IMR-90 (cell line): ENCODE results near the gene CD6. TPM values are rescaled to one million over a fixed set of nuclear protein-coding genes. Genes with fewer than 3 reads are reported as not detected.

Experiments
- ATAC-seq: fragments of 200-7000 bp; cut with Tn5 transposase; 2 replicates; pipeline ENCODE4 v1.9.1; 2020; ENCODE audit warnings: low read depth, mild to moderate bottlenecking, moderate library complexity
- BruUV-seq: library from RNA; stranded (reverse); fragments of 400-500 nt; replicated peaks from 2 replicates; lab custom pipeline; 2021; lab: Mats Ljungman, UMichigan
- CTCF ChIA-PET: fragments of 300-600 bp; formaldehyde crosslinking; extraction: SDS; loops from one replicate; lab custom pipeline; 2021; ENCODE audit warnings: antibody characterized with exemption; lab: Yijun Ruan, JAX
- POLR2A ChIA-PET: fragments of 300-600 bp; sonication (Branson Sonifier 250); formaldehyde crosslinking; loops from one replicate; lab custom pipeline; 2022; ENCODE audit warnings: antibody characterized with exemption; ENCODE audit not compliant: unreplicated experiment; lab: Charles Lee
- DNase-seq: peaks from one replicate; pipeline ENCODE4 v3.0.0; 2013
- H2AFZ ChIP-seq: replicated peaks from 2 replicates; pipeline ENCODE3; 2013; ENCODE audit warnings: low read length, mild to moderate bottlenecking; ENCODE audit not compliant: poor library complexity
- H2AK5ac ChIP-seq: 2 replicates; pipeline ENCODE4 v1.6.1; 2013; ENCODE audit warnings: low read depth, low read length, inconsistent platforms
- H2AK9ac ChIP-seq: replicated peaks from 2 replicates; pipeline ENCODE3; 2013; ENCODE audit warnings: mild to moderate bottlenecking, low read depth, low read length, moderate library complexity; ENCODE audit not compliant: poor library complexity
- H2BK120ac ChIP-seq: 2 replicates; pipeline ENCODE4 v1.6.1; 2013; ENCODE audit warnings: low read depth, low read length, inconsistent platforms
- H2BK15ac ChIP-seq: 3 replicates; pipeline ENCODE4 v1.6.1; 2013; ENCODE audit warnings: low read depth, low read length, inconsistent platforms
- H2BK20ac ChIP-seq: 2 replicates; pipeline ENCODE4 v1.6.1; 2013; ENCODE audit warnings: low read depth, mild to moderate bottlenecking, inconsistent platforms, low read length, moderate library complexity
- H2BK5ac ChIP-seq: 2 replicates; pipeline ENCODE4 v1.6.1; 2013; ENCODE audit warnings: mild to moderate bottlenecking, low read depth, low read length, inconsistent platforms; ENCODE audit not compliant: poor library complexity, severe bottlenecking
- H3K14ac ChIP-seq: replicated peaks from 2 replicates; pipeline ENCODE4 v1.6.1; 2013; ENCODE audit warnings: low read depth, low read length, inconsistent platforms
- H3K18ac ChIP-seq: 2 replicates; pipeline ENCODE4 v1.6.1; 2013; ENCODE audit warnings: low read depth, low read length, control low read depth
- H3K23ac ChIP-seq: 2 replicates; pipeline ENCODE4 v1.6.1; 2013; ENCODE audit warnings: low read depth, low read length, inconsistent platforms
- H3K27ac ChIP-seq: 2 replicates; pipeline ENCODE4 v1.5.1; 2013; ENCODE audit warnings: mild to moderate bottlenecking, control low read depth, low read length; ENCODE audit not compliant: insufficient read depth
- H3K27me3 ChIP-seq: 2 replicates; pipeline ENCODE4 v1.6.1; 2013; ENCODE audit warnings: low read length; ENCODE audit not compliant: control insufficient read depth, insufficient read depth
- H3K36me3 ChIP-seq: 2 replicates; pipeline ENCODE4 v1.6.1; 2013; ENCODE audit warnings: low read length, mixed read lengths; ENCODE audit not compliant: control insufficient read depth, insufficient read depth
- H3K4ac ChIP-seq: 2 replicates; pipeline ENCODE4 v1.6.1; 2013; ENCODE audit warnings: low read depth, low read length, inconsistent platforms
- H3K4me1 ChIP-seq: 2 replicates; pipeline ENCODE4 v1.6.1; 2013; ENCODE audit warnings: low read length, mixed read lengths; ENCODE audit not compliant: control insufficient read depth, insufficient read depth
- H3K4me2 ChIP-seq: 2 replicates; pipeline ENCODE4 v1.6.1; 2013; ENCODE audit warnings: low read depth, mild to moderate bottlenecking, control low read depth, low read length, moderate library complexity
- H3K4me3 ChIP-seq: 2 replicates; pipeline ENCODE4 v1.5.1; 2013; ENCODE audit warnings: low read depth, mild to moderate bottlenecking, control low read depth, low read length, moderate library complexity; ENCODE audit not compliant: insufficient read depth
- H3K56ac ChIP-seq: 2 replicates; pipeline ENCODE4 v1.6.1; 2013; ENCODE audit warnings: low read length, inconsistent platforms; ENCODE audit not compliant: insufficient read depth; ENCODE audit errors: extremely low read depth
- H3K79me1 ChIP-seq, 2 experiments: 2 replicates each; pipeline ENCODE4 v1.6.1; 2013; ENCODE audit warnings: low read length in 2 of 2, inconsistent platforms in 1 of 2, low read depth in 1 of 2
- H3K9ac ChIP-seq: 2 replicates; pipeline ENCODE4 v1.6.1; 2013; ENCODE audit warnings: low read depth, low read length, control low read depth
- H3K9me1 ChIP-seq: 2 replicates; pipeline ENCODE4 v1.6.1; 2013; ENCODE audit warnings: low read length, inconsistent platforms; ENCODE audit not compliant: insufficient read depth
- H3K9me3 ChIP-seq: 2 replicates; pipeline ENCODE4 v1.6.1; 2013; ENCODE audit warnings: low read length; ENCODE audit not compliant: control insufficient read depth, insufficient read depth
- H4K20me1 ChIP-seq: 2 replicates; pipeline ENCODE4 v1.6.1; 2013; ENCODE audit warnings: low read length, inconsistent platforms; ENCODE audit not compliant: insufficient read depth
- H4K5ac ChIP-seq: 2 replicates; pipeline ENCODE4 v1.6.1; 2013; ENCODE audit warnings: mild to moderate bottlenecking, low read depth, low read length, control low read depth
- H4K8ac ChIP-seq, 2 experiments: 2 replicates each; pipeline ENCODE4 v1.6.1; 2013; ENCODE audit warnings: low read depth in 2 of 2, low read length in 2 of 2, control low read depth in 1 of 2, inconsistent platforms in 1 of 2
- H4K91ac ChIP-seq: 2 replicates; pipeline ENCODE4 v1.6.1; 2013; ENCODE audit warnings: low read depth, low read length, inconsistent platforms; ENCODE audit not compliant: insufficient read depth
- CHD1 ChIP-seq: IDR thresholded peaks from 2 replicates; pipeline ENCODE4 v1.6.1; 2012; ENCODE audit warnings: low read depth, low read length, improper control_type of control experiment
- ELK1 ChIP-seq: fragments of 150-350 bp; IDR thresholded peaks from 2 replicates; pipeline ENCODE4 v1.6.1; 2016; ENCODE audit warnings: low read depth, mild to moderate bottlenecking, low read length, moderate library complexity, borderline replicate concordance
- MXI1 ChIP-seq: IDR thresholded peaks from 2 replicates; pipeline ENCODE4 v1.6.1; 2012; ENCODE audit warnings: low read depth, mild to moderate bottlenecking, low read length, moderate library complexity, borderline replicate concordance
- RCOR1 ChIP-seq: IDR thresholded peaks from 2 replicates; pipeline ENCODE4 v1.6.1; 2012; ENCODE audit warnings: mild to moderate bottlenecking, low read length, improper control_type of control experiment; ENCODE audit not compliant: insufficient replicate concordance
- WGBS, 2 experiments: methylation state at CpG; one replicate each; pipeline versions ENCODE4 v1.1.5 to v1.1.7; 2013; ENCODE audit warnings: missing lambda C conversion rate in 2 of 2; ENCODE audit not compliant: insufficient read length in 1 of 2; ENCODE audit errors: extremely low coverage in 2 of 2; 5-methylcytosine and 5-hydroxymethylcytosine counted together
- dilution Hi-C: fragments of 300-500 bp; cut with HindIII; formaldehyde crosslinking; loops from one replicate; pipeline ENCODE4 v1.14.3; 2018; ENCODE audit warnings: low sequenced_read_pairs; ENCODE audit not compliant: unreplicated experiment
- in situ Hi-C: fragments of 300-500 bp; cut with MboI; formaldehyde crosslinking; loops from 3 replicates; pipeline ENCODE4 v1.14.3; 2019; ENCODE audit warnings: low sequenced_read_pairs, inconsistent platforms, mixed read lengths
- intact Hi-C: fragments of 100-400 bp; cut with micrococcal nuclease; formaldehyde crosslinking; loops from 2 replicates; pipeline ENCODE4 v1.10.0; 2022
- polyA plus RNA-seq, 3 experiments: library from polyadenylated mRNA; depleted of rRNA; stranded (reverse); fragments of >200 nt; gene quantifications; 2 replicates each; pipeline ENCODE4 v1.2.3, GENCODE V29; 2012; ENCODE audit warnings: low replicate concordance in 1 of 3
- total RNA-seq: library from RNA; depleted of rRNA; stranded (reverse); fragments of >200 nt; gene quantifications from 2 replicates; pipeline ENCODE4 v1.2.3, GENCODE V29; 2012

Gene CD6
- total and polyA plus RNA-seq, 2 of the 4 experiments (the other 2 are of a cell fraction), result not detected

DNA sequence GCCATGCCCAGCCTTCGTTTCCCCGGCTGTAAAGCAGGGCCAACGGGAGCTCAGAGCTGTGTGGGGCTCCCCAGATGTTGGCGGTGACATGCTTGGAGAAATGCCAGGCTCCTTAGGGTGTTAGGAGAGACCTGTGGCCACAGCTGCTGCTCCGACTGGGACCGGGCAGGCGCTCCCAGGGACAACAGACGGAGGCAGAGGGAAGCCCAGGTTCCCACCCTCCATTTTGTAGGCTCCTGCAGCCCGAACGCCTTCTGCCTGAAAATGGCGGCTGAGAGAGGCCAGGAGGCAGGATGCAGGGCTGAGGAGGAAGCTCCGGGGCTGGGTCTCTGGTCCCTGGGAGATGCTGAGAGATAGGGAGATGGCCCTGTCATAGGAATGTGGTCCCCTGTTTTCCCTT lies 10.0 kb downstream of the CD6 start:
- Histone ChIP-seq H2BK120ac (no peak overlapping the region), H2AK9ac (no peak overlapping the region), H2AFZ (peak overlapping the region; percentile 70), H4K5ac (no peak overlapping the region), H4K8ac (no peak overlapping the region), H3K4ac (no peak overlapping the region), H3K27ac (no peak overlapping the region), H3K23ac (no peak overlapping the region), H2BK15ac (no peak overlapping the region), H3K79me1 (no peaks in the 10 kb centered on the region), H3K4me2 (no peak overlapping the region), H2BK5ac (no peak overlapping the region), H4K20me1 (no peaks in the 10 kb centered on the region), H3K9ac (no peak overlapping the region), H3K56ac (no peak overlapping the region), H2BK20ac (no peak overlapping the region), H3K9me1 (no peaks in the 10 kb centered on the region), H3K36me3 (no peaks in the 10 kb centered on the region), H2AK5ac (no peak overlapping the region), H3K14ac (no peak overlapping the region), H3K9me3 (no peaks in the 10 kb centered on the region), H4K91ac (no peak overlapping the region), H3K27me3 (peaks cover 29% of the 10 kb centered on the region), H3K18ac (no peak overlapping the region), H3K4me3 (no peak overlapping the region), H3K4me1 (peaks cover 3% of the 10 kb centered on the region)
- no TSS peak for BruUV-seq
- DNase-seq (no peak), ATAC-seq (no peak)
- POLR2A ChIA-PET, result no interaction called here
- TF ChIP-seq ELK1 (no peak), RCOR1 (no peak), CHD1 (no peak), MXI1 (no peak)
- in situ Hi-C loops (no loop called here), intact Hi-C loops (no loop called here), dilution Hi-C loops (no loop called here)
- CTCF ChIA-PET, result no interaction called here
- WGBS, 2 experiments, result 59% methylated on average over 3 of the region's 12 CpGs; no CpG with 5 or more reads in 1 of the 2 experiments
